HG02970 (cell line): Measurements from ENCODE around the gene MAP4K4.

Experiments used
- ATAC-seq: cut with Tn5 transposase; IDR thresholded peaks from one replicate; pipeline ENCODE4 v1.9.1; 2021; ENCODE audit warnings: mild to moderate bottlenecking, moderate library complexity, moderate number of reproducible peaks; ENCODE audit not compliant: unreplicated experiment, low FRiP score

MAP4K4 gene

GRCh38 chr2:101718993-101719571 is 21.6 kb downstream of the MAP4K4 start:
- no peak for ATAC-seq

GRCh38 chr2:101720732-101721131 is 23.2 kb downstream of the MAP4K4 start:
- ATAC-seq, result no peak

- ATAC-seq, result no peak
Observed at GRCh38 chr2:101722864-101723263, 25.4 kb downstream of the MAP4K4 start.

GRCh38 chr2:101723371-101724124 is 26.0 kb downstream of the MAP4K4 start:
- ATAC-seq, result no peak

GRCh38 chr2:101724125-101724474 is 26.6 kb downstream of the MAP4K4 start:
- ATAC-seq, result no peak

- ATAC-seq, result no peak
Observed at GRCh38 chr2:101725038-101725437, 27.5 kb downstream of the MAP4K4 start.

GRCh38 chr2:101725515-101726192 is 28.1 kb downstream of the MAP4K4 start:
- ATAC-seq, result no peak

GRCh38 chr2:101728865-101729264 is 31.4 kb downstream of the MAP4K4 start:
- ATAC-seq, result no peak

GRCh38 chr2:101729521-101730190 is 32.1 kb downstream of the MAP4K4 start:
- no peak for ATAC-seq

- no peak for ATAC-seq
Observed at GRCh38 chr2:101731221-101732054, 33.9 kb downstream of the MAP4K4 start.

- no peak for ATAC-seq
Observed at GRCh38 chr2:101732199-101732598, 34.7 kb downstream of the MAP4K4 start.

GRCh38 chr2:101732773-101733256 is 35.3 kb downstream of the MAP4K4 start:
- ATAC-seq, result no peak

GRCh38 chr2:101733257-101733993 is 35.9 kb downstream of the MAP4K4 start:
- ATAC-seq, result no peak

- ATAC-seq, result no peak
Observed at GRCh38 chr2:101734505-101735165, 37.1 kb downstream of the MAP4K4 start.

GRCh38 chr2:101735166-101735533 is 37.6 kb downstream of the MAP4K4 start:
- no peak for ATAC-seq

- no peak for ATAC-seq
Observed at GRCh38 chr2:101736233-101736632, 38.7 kb downstream of the MAP4K4 start.

GRCh38 chr2:101736861-101737291 is 39.4 kb downstream of the MAP4K4 start:
- ATAC-seq, result no peak

- no peak for ATAC-seq
Observed at GRCh38 chr2:101737478-101738255, 40.2 kb downstream of the MAP4K4 start.
